ENCODE results near the gene ADAMTS16.

GRCh38 chr5:5298841-5299541 lies 158.9 kb downstream of the ADAMTS16 start:
- TF ChIP-seq CTCF (IDR thresholded peaks at IDR 0.05) (no peak), POLR2A (IDR thresholded peaks at IDR 0.05) (no peak), POLR2AphosphoS5 (IDR thresholded peaks at IDR 0.05) (no peak), EP300 (IDR thresholded peaks at IDR 0.05) (no peak)
